Ascending aorta (tissue), 2 donors: ENCODE results near the gene PLAAT4. TPM values are rescaled to one million over a fixed set of nuclear protein-coding genes. Genes with fewer than 3 reads are reported as not detected.

ENCODE experiments used
- DNase-seq, 2 donors: peaks; one replicate each; pipeline ENCODE4 v3.0.0-alpha.2; 2019; ENCODE audit warnings: low spot score in 2 of 2
- H3K27ac ChIP-seq, 2 donors: fragments of 200-600 bp; sonication (generic); one replicate each; pipeline ENCODE4 v1.5.1; 2016 to 2017; ENCODE audit warnings: mild to moderate bottlenecking in 1 of 2
- H3K27me3 ChIP-seq: fragments of 200-600 bp; sonication (generic); one replicate; pipeline ENCODE4 v1.5.1; 2017
- H3K36me3 ChIP-seq, 2 donors: fragments of 200-600 bp; sonication (generic); one replicate each; pipeline ENCODE4 v1.5.1; 2016
- H3K4me1 ChIP-seq, 2 donors: fragments of 200-600 bp; sonication (generic); one replicate each; pipeline ENCODE4 v1.5.1; 2016 to 2017; ENCODE audit warnings: mild to moderate bottlenecking in 1 of 2
- H3K4me3 ChIP-seq, 2 donors: fragments of 200-600 bp; sonication (generic); one replicate each; pipeline ENCODE4 v1.5.1; 2016 to 2017; ENCODE audit warnings: mild to moderate bottlenecking in 1 of 2
- H3K9me3 ChIP-seq, 2 donors: fragments of 200-600 bp; sonication (generic); one replicate each; pipeline ENCODE4 v1.5.1; 2016
- CTCF ChIP-seq, 3 experiments: fragments of 200-600 bp in 2 of 3; fragments of 450-650 bp in 1 of 3; sonication (generic) in 2 of 3; IDR thresholded peaks; one replicate each; pipeline ENCODE4 v1.5.1; 2016 to 2019; ENCODE audit warnings: antibody characterized with exemption in 3 of 3, mild to moderate bottlenecking in 1 of 3, moderate library complexity in 1 of 3
- intact Hi-C: fragments of 100-400 bp; cut with DNase I; formaldehyde crosslinking; loops from one replicate; pipeline ENCODE4 v1.15.1; 2023
- total RNA-seq: library from RNA; depleted of rRNA; stranded (reverse); fragments of >200 nt; gene quantifications from one replicate; pipeline ENCODE4 v1.1.0, GENCODE V29; 2016

Gene PLAAT4
- total RNA-seq, 1 donor from 2014 or later: 1.1 TPM

- no peaks in the 10 kb centered on the region for H3K9me3 ChIP-seq
- H3K27ac ChIP-seq: no peak overlapping the region
- no peak for TF ChIP-seq CTCF (IDR thresholded peaks at IDR 0.05)
- no peak for DNase-seq
- no peaks in the 10 kb centered on the region for H3K4me1 ChIP-seq
- H3K4me3 ChIP-seq: no peak overlapping the region
- no peaks in the 10 kb centered on the region for H3K36me3 ChIP-seq
- intact Hi-C loops: no loop called here
- H3K27me3 ChIP-seq: no peaks in the 10 kb centered on the region
These were observed 17.2 kb downstream of the PLAAT4 start for GRCh38 chr11:63553759-63554158.

- H3K27me3 ChIP-seq: no peaks in the 10 kb centered on the region
- TF ChIP-seq CTCF (IDR thresholded peaks at IDR 0.05): no peak
- no peaks in the 10 kb centered on the region for H3K36me3 ChIP-seq
- no peaks in the 10 kb centered on the region for H3K4me1 ChIP-seq
- no peak for DNase-seq
- intact Hi-C loops: no loop called here
- no peak overlapping the region for H3K4me3 ChIP-seq
- H3K9me3 ChIP-seq: no peaks in the 10 kb centered on the region
- H3K27ac ChIP-seq: no peak overlapping the region
These were observed 18.2 kb downstream of the PLAAT4 start for GRCh38 chr11:63554877-63555223.

GRCh38 chr11:63556404-63557013 lies 19.9 kb downstream of the PLAAT4 start:
- intact Hi-C loops: no loop called here

GRCh38 chr11:63557570-63557969 lies 21.0 kb downstream of the PLAAT4 start:
- no peaks in the 10 kb centered on the region for H3K27me3 ChIP-seq
- H3K27ac ChIP-seq: no peak overlapping the region
- intact Hi-C loops: no loop called here
- H3K36me3 ChIP-seq: no peaks in the 10 kb centered on the region
- TF ChIP-seq CTCF (IDR thresholded peaks at IDR 0.05): no peak
- DNase-seq: no peak
- no peaks in the 10 kb centered on the region for H3K9me3 ChIP-seq
- no peak overlapping the region for H3K4me3 ChIP-seq
- peaks cover 0 to 7% of the 10 kb centered on the region in 2 donors for H3K4me1 ChIP-seq

More at GRCh38 chr11:63556404-63557013, 19.9 kb downstream of the PLAAT4 start:
- Histone ChIP-seq H3K9me3 (no peaks in the 10 kb centered on the region), H3K27me3 (no peaks in the 10 kb centered on the region), H3K4me1 (peaks cover 0 to 7% of the 10 kb centered on the region in 2 donors), H3K4me3 (no peak overlapping the region), H3K36me3 (no peaks in the 10 kb centered on the region), H3K27ac (no peak overlapping the region)
- no peak for TF ChIP-seq CTCF (IDR thresholded peaks at IDR 0.05)
- DNase-seq: no peak

GRCh38 chr11:63558459-63559157 lies 22.0 kb downstream of the PLAAT4 start:
- no peak for DNase-seq
- Histone ChIP-seq H3K4me1 (peaks cover 0 to 7% of the 10 kb centered on the region in 2 donors), H3K4me3 (no peak overlapping the region), H3K36me3 (no peaks in the 10 kb centered on the region), H3K27me3 (no peaks in the 10 kb centered on the region), H3K9me3 (no peaks in the 10 kb centered on the region), H3K27ac (no peak overlapping the region)
- intact Hi-C loops: no loop called here
- no peak for TF ChIP-seq CTCF (IDR thresholded peaks at IDR 0.05)
